Activated CD8-positive, alpha-beta memory T cell treated with anti-CD3 and anti-CD28 coated beads, Interleukin-2, amount 50 U/mL, for 24 hours (primary cell): ENCODE data around the gene IL6.
"Not testable (repeated sequence)": the region's sequence is repeated elsewhere in the genome, so short reads cannot be mapped to it uniquely, and the experiment has no call there.

Experiments used
- DNase-seq: peaks from one replicate; pipeline ENCODE4 v3.0.0-alpha.2; 2020; ENCODE audit errors: extremely low read depth

Gene IL6

GRCh38 chr7:22726907-22727713 is at the start of gene IL6:
Gene IL6 (plus strand): TSS chr7:22727200. CDS start chr7:22727263, 63 bp downstream.
- no peak for DNase-seq

GRCh38 chr7:22677263-22677662 is 49.7 kb upstream of the IL6 start:
- DNase-seq = not testable (repeated sequence)

GRCh38 chr7:22677680-22678079 is 49.3 kb upstream of the IL6 start:
- DNase-seq = no peak

GRCh38 chr7:22680482-22680911 is 46.5 kb upstream of the IL6 start:
- no peak for DNase-seq

- no peak for DNase-seq
Measured at GRCh38 chr7:22681312-22681711, 45.7 kb upstream of the IL6 start.

- no peak for DNase-seq
Measured at GRCh38 chr7:22681852-22682657, 44.9 kb upstream of the IL6 start.

GRCh38 chr7:22683379-22683778 is 43.6 kb upstream of the IL6 start:
- no peak for DNase-seq

GRCh38 chr7:22686620-22687019 is 40.4 kb upstream of the IL6 start:
- DNase-seq = no peak

- no peak for DNase-seq
Measured at GRCh38 chr7:22688084-22688483, 38.9 kb upstream of the IL6 start.

- not testable (repeated sequence) for DNase-seq
Measured at GRCh38 chr7:22688934-22689333, 38.1 kb upstream of the IL6 start.

- DNase-seq = no peak
Measured at GRCh38 chr7:22694597-22695207, 32.3 kb upstream of the IL6 start.

GRCh38 chr7:22695476-22696132 is 31.4 kb upstream of the IL6 start:
- no peak for DNase-seq

GRCh38 chr7:22696541-22697228 is 30.3 kb upstream of the IL6 start:
- no peak for DNase-seq

GRCh38 chr7:22697322-22697859 is 29.6 kb upstream of the IL6 start:
- no peak for DNase-seq

- no peak for DNase-seq
Measured at GRCh38 chr7:22697876-22698606, 29.0 kb upstream of the IL6 start.

- DNase-seq = no peak
Measured at GRCh38 chr7:22698767-22699166, 28.2 kb upstream of the IL6 start.

GRCh38 chr7:22700559-22701002 is 26.4 kb upstream of the IL6 start:
- DNase-seq = no peak

GRCh38 chr7:22702516-22702915 is 24.5 kb upstream of the IL6 start:
- DNase-seq = no peak

GRCh38 chr7:22703107-22703855 is 23.7 kb upstream of the IL6 start:
- DNase-seq = not testable (repeated sequence)
